Osteoblast (primary cell): ENCODE data around the gene THYN1. TPM values are rescaled to one million over a fixed set of nuclear protein-coding genes. Genes with fewer than 3 reads are reported as not detected.

Experiments used
- DNase-seq: peaks from one replicate; pipeline ENCODE4 v3.0.0; 2011; ENCODE audit warnings: low spot score, mixed read lengths; ENCODE audit not compliant: insufficient read length; ENCODE audit errors: missing footprints
- H2AFZ ChIP-seq: 2 replicates; pipeline ENCODE4 v1.6.0; 2011; ENCODE audit warnings: mild to moderate bottlenecking, low read length
- H3K27ac ChIP-seq: 2 replicates; pipeline ENCODE4 v1.5.1; 2011; ENCODE audit warnings: mild to moderate bottlenecking, low read depth, low read length, moderate library complexity
- H3K27me3 ChIP-seq: 2 replicates; pipeline ENCODE4 v1.6.0; 2012; ENCODE audit warnings: mild to moderate bottlenecking, control low read depth, inconsistent platforms, low read length, moderate library complexity; ENCODE audit not compliant: insufficient read depth
- H3K36me3 ChIP-seq: 2 replicates; pipeline ENCODE4 v1.5.1; 2011; ENCODE audit warnings: mild to moderate bottlenecking, low read length, control low read depth, moderate library complexity; ENCODE audit not compliant: insufficient read depth
- H3K4me1 ChIP-seq: 2 replicates; pipeline ENCODE4 v1.5.1; 2011; ENCODE audit warnings: mild to moderate bottlenecking, low read length, control low read depth, moderate library complexity; ENCODE audit not compliant: insufficient read depth
- H3K4me2 ChIP-seq: 2 replicates; pipeline ENCODE4 v1.6.0; 2011; ENCODE audit warnings: mild to moderate bottlenecking, low read length; ENCODE audit not compliant: insufficient read depth
- H3K4me3 ChIP-seq: fragments of 200-600 bp; sonication (generic); 3 replicates; pipeline ENCODE4 v1.5.1; 2012; ENCODE audit warnings: mild to moderate bottlenecking, low read length, inconsistent platforms; ENCODE audit not compliant: insufficient read depth
- H3K79me2 ChIP-seq: 2 replicates; pipeline ENCODE4 v1.6.0; 2012; ENCODE audit warnings: mild to moderate bottlenecking, low read length, control low read depth, inconsistent platforms; ENCODE audit not compliant: insufficient read depth
- H3K9me3 ChIP-seq: 2 replicates; pipeline ENCODE4 v1.5.1; 2011; ENCODE audit warnings: low read depth, low read length, control low read depth
- H4K20me1 ChIP-seq: 2 replicates; pipeline ENCODE4 v1.6.0; 2012; ENCODE audit warnings: mild to moderate bottlenecking, low read length, control low read depth; ENCODE audit not compliant: insufficient read depth
- total RNA-seq: library from RNA; depleted of rRNA; stranded (reverse); fragments of >200 nt; gene quantifications from 2 replicates; pipeline ENCODE4 v1.2.3, GENCODE V29; 2012
- TF ChIP-seq, protein P1 (sequence below): IDR thresholded peaks from 2 replicates; pipeline ENCODE4 v1.5.1; 2011; ENCODE audit warnings: mild to moderate bottlenecking, low read depth, low read length, moderate library complexity; ENCODE audit errors: extremely low read depth

The THYN1 gene
- total RNA-seq, 1 donor = 42.0 TPM

DNA sequence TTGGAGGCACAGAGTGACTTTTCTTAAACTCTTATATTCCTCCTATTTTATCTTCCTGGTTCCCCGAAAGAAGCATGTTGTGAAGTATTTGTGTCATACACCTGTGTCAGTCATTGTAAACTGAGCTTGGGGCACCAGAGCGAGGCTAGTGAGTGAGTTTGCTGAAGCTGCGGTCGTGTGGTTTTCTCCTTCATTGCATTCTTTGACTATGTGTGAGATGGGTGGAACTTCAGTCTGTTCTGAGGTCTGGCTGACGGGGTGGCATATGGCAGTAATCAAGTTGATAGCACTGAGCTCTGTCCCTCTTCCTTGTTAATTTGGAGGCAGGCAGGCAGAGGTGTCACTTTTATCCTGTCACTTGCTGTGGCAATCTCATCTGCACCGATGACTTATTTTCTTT, 24.5 kb downstream of the THYN1 start:
- no peaks in the 10 kb centered on the region for H3K9me3 ChIP-seq
- peaks cover 83% of the 10 kb centered on the region for H3K79me2 ChIP-seq
- peaks cover 70% of the 10 kb centered on the region for H4K20me1 ChIP-seq
- no peak for DNase-seq
- H3K27me3 ChIP-seq = no peaks in the 10 kb centered on the region
- H3K4me2 ChIP-seq = no peak overlapping the region
- H3K4me3 ChIP-seq = no peak overlapping the region
- peaks cover 3% of the 10 kb centered on the region for H3K36me3 ChIP-seq
- no peak overlapping the region for H2AFZ ChIP-seq
- H3K4me1 ChIP-seq = peaks cover 12% of the 10 kb centered on the region
- TF ChIP-seq, protein P1, sequence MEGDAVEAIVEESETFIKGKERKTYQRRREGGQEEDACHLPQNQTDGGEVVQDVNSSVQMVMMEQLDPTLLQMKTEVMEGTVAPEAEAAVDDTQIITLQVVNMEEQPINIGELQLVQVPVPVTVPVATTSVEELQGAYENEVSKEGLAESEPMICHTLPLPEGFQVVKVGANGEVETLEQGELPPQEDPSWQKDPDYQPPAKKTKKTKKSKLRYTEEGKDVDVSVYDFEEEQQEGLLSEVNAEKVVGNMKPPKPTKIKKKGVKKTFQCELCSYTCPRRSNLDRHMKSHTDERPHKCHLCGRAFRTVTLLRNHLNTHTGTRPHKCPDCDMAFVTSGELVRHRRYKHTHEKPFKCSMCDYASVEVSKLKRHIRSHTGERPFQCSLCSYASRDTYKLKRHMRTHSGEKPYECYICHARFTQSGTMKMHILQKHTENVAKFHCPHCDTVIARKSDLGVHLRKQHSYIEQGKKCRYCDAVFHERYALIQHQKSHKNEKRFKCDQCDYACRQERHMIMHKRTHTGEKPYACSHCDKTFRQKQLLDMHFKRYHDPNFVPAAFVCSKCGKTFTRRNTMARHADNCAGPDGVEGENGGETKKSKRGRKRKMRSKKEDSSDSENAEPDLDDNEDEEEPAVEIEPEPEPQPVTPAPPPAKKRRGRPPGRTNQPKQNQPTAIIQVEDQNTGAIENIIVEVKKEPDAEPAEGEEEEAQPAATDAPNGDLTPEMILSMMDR = no peak
- no peak overlapping the region for H3K27ac ChIP-seq

DNA sequence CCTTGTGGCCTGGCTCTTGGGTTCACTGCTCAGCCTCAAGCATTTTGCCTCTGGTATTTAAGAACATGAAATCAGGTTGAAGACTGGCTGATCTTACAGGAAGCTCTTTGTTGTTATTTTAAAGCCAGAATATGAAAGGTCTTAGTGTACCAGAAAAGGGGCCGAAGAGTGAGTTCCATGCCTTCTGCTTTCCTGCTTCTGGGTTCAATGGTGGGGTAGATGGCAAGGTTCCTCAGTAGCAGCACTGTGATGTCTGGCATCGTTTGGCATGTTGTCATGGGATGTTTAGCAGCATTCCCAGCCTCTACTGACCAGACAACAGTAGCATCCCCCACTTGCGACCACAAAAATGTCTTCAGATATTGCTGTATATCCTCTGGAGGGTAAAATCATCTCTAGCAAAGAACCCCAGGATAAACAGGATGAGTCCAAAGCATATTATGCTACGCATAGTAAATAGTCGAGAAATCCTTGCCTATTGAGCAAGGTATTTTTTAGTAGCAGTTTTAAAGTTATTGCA, 26.3 kb downstream of the THYN1 start:
- Histone ChIP-seq H3K36me3 (peaks cover 3% of the 10 kb centered on the region), H3K4me2 (peak overlapping the region; percentile 99), H3K9me3 (no peaks in the 10 kb centered on the region), H3K27ac (no peak overlapping the region), H3K4me1 (peaks cover 20% of the 10 kb centered on the region), H2AFZ (no peak overlapping the region), H4K20me1 (peaks cover 56% of the 10 kb centered on the region), H3K79me2 (peaks cover 86% of the 10 kb centered on the region), H3K4me3 (peak overlapping the region; percentile 97), H3K27me3 (no peaks in the 10 kb centered on the region)
- DNase-seq = peak; percentile 69
- TF ChIP-seq, protein P1 = no peak

DNA sequence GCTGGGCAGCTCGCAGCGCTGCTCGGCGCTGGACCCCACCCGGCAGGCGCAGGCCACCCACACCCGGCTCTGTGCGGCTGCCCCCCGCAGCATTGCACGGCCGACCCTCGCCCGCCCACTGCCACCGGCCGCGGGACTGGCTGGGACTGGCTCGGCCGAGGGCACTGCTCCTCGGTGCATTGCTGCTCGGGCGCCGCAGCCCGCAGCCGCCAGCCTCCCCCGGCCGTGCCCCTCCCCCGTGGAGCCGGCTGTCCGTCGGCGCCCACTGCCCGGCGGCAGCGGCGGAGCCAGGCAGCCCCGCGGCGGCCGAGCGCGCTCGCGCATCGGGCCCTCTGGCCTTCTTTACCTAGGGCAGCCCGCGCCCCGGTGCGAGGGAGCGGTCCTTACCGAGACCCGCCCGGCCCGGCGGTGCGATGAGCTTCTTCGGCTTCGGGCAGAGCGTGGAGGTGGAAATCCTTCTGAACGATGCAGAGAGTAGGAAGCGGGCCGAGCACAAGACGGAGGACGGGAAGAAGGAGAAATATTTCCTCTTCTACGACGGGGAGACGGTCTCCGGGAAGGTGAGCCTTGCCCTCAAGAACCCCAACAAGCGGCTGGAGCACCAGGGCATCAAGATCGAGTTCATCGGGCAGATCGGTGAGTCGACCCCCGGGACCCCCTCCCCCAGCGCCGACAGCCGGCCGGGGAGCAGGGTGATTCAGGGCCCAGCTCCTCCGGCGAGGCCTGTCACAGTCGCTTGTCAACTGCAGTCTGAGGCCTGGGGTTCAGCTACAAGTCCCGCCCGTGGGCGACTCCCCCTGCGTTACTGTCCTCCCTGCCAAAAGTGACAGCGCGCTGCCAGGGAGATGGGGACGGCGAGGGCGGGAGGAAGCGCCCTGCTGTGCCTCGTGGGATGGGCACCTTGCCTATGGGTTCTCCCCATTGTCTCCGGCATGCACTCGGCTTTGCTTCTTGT, 28.2 kb downstream of the THYN1 start:
- Histone ChIP-seq H3K79me2 (peaks cover 86% of the 10 kb centered on the region), H3K27me3 (no peaks in the 10 kb centered on the region), H3K4me2 (peak overlapping the region; percentile 99), H3K36me3 (peaks cover 5% of the 10 kb centered on the region), H4K20me1 (peaks cover 43% of the 10 kb centered on the region), H2AFZ (peak overlapping the region; percentile 84), H3K4me1 (peaks cover 20% of the 10 kb centered on the region), H3K4me3 (peak overlapping the region; percentile 97), H3K9me3 (no peaks in the 10 kb centered on the region), H3K27ac (peak overlapping the region; percentile 94)
- peak; percentile 55 for DNase-seq
- TF ChIP-seq, protein P1 = no peak
